MM.1S (cell line): ENCODE data around the gene SMURF1.

Experiments used
- CTCF ChIP-seq: fragments of 300-600 bp; sonication (generic); IDR thresholded peaks from 2 replicates; pipeline ENCODE4 v1.5.1; 2016; ENCODE audit warnings: antibody characterized with exemption, low read length, mixed read lengths
- EZH2 ChIP-seq: fragments of 300-600 bp; sonication (generic); optimal IDR thresholded peaks from 2 replicates; pipeline ENCODE3; 2017; ENCODE audit warnings: low read depth, mild to moderate bottlenecking, antibody characterized with exemption, low read length, mixed read lengths
- EZH2phosphoT487 ChIP-seq: fragments of 300-600 bp; sonication (generic); IDR thresholded peaks from 2 replicates; pipeline ENCODE4 v1.6.1; 2018; ENCODE audit warnings: antibody characterized with exemption, low read length

GRCh38 chr7:99047526-99048077, 96.3 kb downstream of the SMURF1 start:
- TF ChIP-seq CTCF: no peak
- TF ChIP-seq EZH2phosphoT487: no peak
- no peak for TF ChIP-seq EZH2
